CD4-positive, alpha-beta T cell treated with Interleukin-12 subunit alpha and Interleukin-12 subunit beta, for 1 hour (primary cell): Measurements from ENCODE around the gene H2AZ1.

Experiments
- DNase-seq: peaks from one replicate; pipeline ENCODE4 v3.0.0-alpha.2; 2020

H2AZ1 gene

GRCh38 chr4:99945718-99946355 lies 4.2 kb downstream of the H2AZ1 start:
- no peak for DNase-seq

GRCh38 chr4:99943904-99944437 lies 6.1 kb downstream of the H2AZ1 start:
- peak; percentile 19 for DNase-seq

GRCh38 chr4:99938243-99938753 lies 11.8 kb downstream of the H2AZ1 start:
- DNase-seq: no peak

GRCh38 chr4:99934891-99935290 lies 15.2 kb downstream of the H2AZ1 start:
- no peak for DNase-seq

GRCh38 chr4:99927566-99927965 lies 22.5 kb downstream of the H2AZ1 start:
- DNase-seq: no peak

GRCh38 chr4:99921174-99921573 lies 28.9 kb downstream of the H2AZ1 start:
- DNase-seq: peak; percentile 23

GRCh38 chr4:99918656-99919055 lies 31.4 kb downstream of the H2AZ1 start:
- DNase-seq: no peak

GRCh38 chr4:99917575-99917974 lies 32.5 kb downstream of the H2AZ1 start:
- no peak for DNase-seq

GRCh38 chr4:99915449-99915848 lies 34.6 kb downstream of the H2AZ1 start:
- DNase-seq: no peak
